ENCODE results near the gene SNX10. TPM values are rescaled to one million over a fixed set of nuclear protein-coding genes. Genes with fewer than 3 reads are reported as not detected.

The SNX10 gene
- total and polyA plus RNA-seq, 2 of the 4 experiments (the other 2 are of a cell fraction) = not detected

- POLR2A ChIA-PET (ENCODE audit: unreplicated experiment) = interaction anchor here (0.6 kb wide), 1 partner anchor 27 kb away, joined by 3 read pairs; no protein-coding TSS in a partner anchor
- intact Hi-C loops (cut with micrococcal nuclease) = loop anchor here (10.0 kb wide), 1 partner anchor 489 kb away; the partner anchor contains the start of gene SKAP2
- ATAC-seq (ENCODE audit: low read depth) = no peak
These were observed 84.1 kb downstream of the SNX10 start for GRCh38 chr7:26375726-26376174.

More at GRCh38 chr7:26375726-26376174, 84.1 kb downstream of the SNX10 start:
- BruUV-seq (replicated peaks) = no TSS peak
- Histone ChIP-seq H2BK120ac (ENCODE audit: low read depth, low read length) (no peak overlapping the region), H2AK9ac (replicated peaks; ENCODE audit: low read depth, low read length, poor library complexity) (peak overlapping the region; percentile 16), H3K79me1 (ENCODE audit: low read depth in 1 of 2, low read length in 2 of 2) (no peaks in the 10 kb centered on the region), H2AK5ac (ENCODE audit: low read depth, low read length) (no peak overlapping the region), H3K4me2 (ENCODE audit: low read depth, low read length) (no peak overlapping the region; the same call in 1 of the 2 replicates), H2BK15ac (ENCODE audit: low read depth, low read length) (no peak overlapping the region), H3K9me3 (ENCODE audit: control insufficient read depth, insufficient read depth, low read length) (peaks cover 3% of the 10 kb centered on the region; the same call in 1 of the 2 replicates), H4K5ac (ENCODE audit: low read depth, low read length) (no peak overlapping the region), H4K8ac (ENCODE audit: low read depth in 2 of 2, low read length in 2 of 2) (no peak overlapping the region), H3K36me3 (ENCODE audit: control insufficient read depth, insufficient read depth, low read length) (no peaks in the 10 kb centered on the region), H3K18ac (ENCODE audit: low read depth, low read length) (no peak overlapping the region), H3K9ac (ENCODE audit: low read depth, low read length) (no peak overlapping the region), H3K56ac (ENCODE audit: extremely low read depth, insufficient read depth, low read length) (no peak overlapping the region), H3K23ac (ENCODE audit: low read depth, low read length) (no peak overlapping the region), H3K14ac (replicated peaks; ENCODE audit: low read depth, low read length) (no peak overlapping the region), H2BK5ac (ENCODE audit: low read depth, low read length, poor library complexity, severe bottlenecking) (no peak overlapping the region), H4K91ac (ENCODE audit: insufficient read depth, low read depth, low read length) (no peak overlapping the region), H3K4me1 (ENCODE audit: control insufficient read depth, insufficient read depth, low read length) (no peaks in the 10 kb centered on the region), H3K27me3 (ENCODE audit: control insufficient read depth, insufficient read depth, low read length) (peaks cover 41% of the 10 kb centered on the region), H3K9me1 (ENCODE audit: insufficient read depth, low read length) (no peaks in the 10 kb centered on the region; the same call in 1 of the 2 replicates), H4K20me1 (ENCODE audit: insufficient read depth, low read length) (no peaks in the 10 kb centered on the region), H3K4me3 (ENCODE audit: insufficient read depth, low read depth, low read length) (no peak overlapping the region), H2AFZ (replicated peaks; ENCODE audit: low read length, poor library complexity) (peak overlapping the region; percentile 63), H3K27ac (ENCODE audit: insufficient read depth, low read length) (no peak overlapping the region), H2BK20ac (ENCODE audit: low read depth, low read length) (no peak overlapping the region), H3K4ac (ENCODE audit: low read depth, low read length) (no peak overlapping the region)
- TF ChIP-seq CHD1 (IDR thresholded peaks at IDR 0.05; ENCODE audit: low read depth, low read length) (no peak), RAD21 (IDR thresholded peaks at IDR 0.05; ENCODE audit: low read length) (no peak), CTCF (conservative IDR thresholded peaks at IDR 0.05; ENCODE audit: low read depth, low read length) (no peak), USF2 (IDR thresholded peaks at IDR 0.05; ENCODE audit: low read depth, low read length) (no peak), RCOR1 (IDR thresholded peaks at IDR 0.05; ENCODE audit: insufficient replicate concordance, low read length) (no peak), CEBPB (IDR thresholded peaks at IDR 0.05; ENCODE audit: low read depth, low read length) (no peak), ELK1 (IDR thresholded peaks at IDR 0.05; ENCODE audit: borderline replicate concordance, low read depth, low read length) (no peak), MAFK (IDR thresholded peaks at IDR 0.05; ENCODE audit: low read depth, low read length) (no peak), MXI1 (IDR thresholded peaks at IDR 0.05; ENCODE audit: borderline replicate concordance, low read depth, low read length) (no peak), SMC3 (IDR thresholded peaks at IDR 0.05; ENCODE audit: low read depth, low read length) (no peak), NFE2L2 (IDR thresholded peaks at IDR 0.05; ENCODE audit: low read depth, low read length) (no peak), POLR2A (IDR thresholded peaks at IDR 0.05; ENCODE audit: low read depth, low read length) (no peak), MAZ (IDR thresholded peaks at IDR 0.05; ENCODE audit: borderline replicate concordance, low read depth, low read length) (no peak), RFX5 (IDR thresholded peaks at IDR 0.05; ENCODE audit: low read depth, low read length) (no peak)
- no peak for DNase-seq
- dilution Hi-C loops (cut with HindIII; ENCODE audit: low sequenced_read_pairs, unreplicated experiment) = no loop called here
- CTCF ChIA-PET = interaction anchor here (1.2 to 1.4 kb wide), 2 partner anchors 11 to 483 kb away, joined by 3 to 5 read pairs; no protein-coding TSS in a partner anchor
- 0% methylated on average over 6 of the region's 14 CpGs; no CpG with 5 or more reads in 1 of the 2 experiments for WGBS, 2 experiments (ENCODE audit: extremely low coverage in 2 of 2, insufficient read length in 1 of 2)
- in situ Hi-C loops (cut with MboI; ENCODE audit: low sequenced_read_pairs) = no loop called here

Data from IMR-90 (cell line).